ENCODE measurements around the gene ATAD5.

DNA sequence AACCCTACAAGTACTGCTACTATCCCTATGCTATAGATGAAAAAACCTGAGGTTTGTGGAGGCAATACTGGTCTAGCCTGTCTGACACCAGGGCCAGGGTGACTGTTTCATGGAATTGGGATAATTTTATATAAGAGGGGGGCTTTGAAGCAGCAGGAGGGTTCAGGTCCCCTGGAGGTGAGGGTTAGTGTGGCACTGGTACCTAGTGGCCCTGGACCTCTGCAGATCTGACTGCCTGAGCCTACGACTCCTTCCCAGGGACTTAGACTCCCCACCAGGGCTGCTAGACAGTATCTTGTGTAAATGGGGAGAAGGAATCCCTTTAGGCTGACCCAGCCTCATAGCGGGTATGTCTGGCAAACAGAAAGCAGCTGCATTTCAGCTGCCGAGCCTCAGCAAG, 96.8 kb downstream of the ATAD5 start:
- TF ChIP-seq ARNT (IDR thresholded peaks at IDR 0.05), result no peak
- no peak for TF ChIP-seq BHLHE40 (IDR thresholded peaks at IDR 0.05; ENCODE audit: borderline replicate concordance)
- TF ChIP-seq FOXK2 (IDR thresholded peaks at IDR 0.05), result no peak
- no peak for TF ChIP-seq ZNF384 (IDR thresholded peaks at IDR 0.05)
